Stomach (tissue), 9 donors: ENCODE results near the gene SMIM38. TPM values are rescaled to one million over a fixed set of nuclear protein-coding genes. Genes with fewer than 3 reads are reported as not detected.

Experiments used
- DNase-seq, 2 donors: peaks; one replicate each; pipeline versions ENCODE4 v3.0.0 to v3.0.0-alpha.2; 2013 to 2019
- H3K27ac ChIP-seq, 5 donors: fragments of 200-600 bp in 4 of 5; sonication (generic) in 4 of 5; one replicate each; pipeline ENCODE4 v1.5.1; 2013 to 2019; ENCODE audit warnings: mild to moderate bottlenecking in 1 of 5, moderate library complexity in 1 of 5
- H3K27me3 ChIP-seq, 3 donors: fragments of 200-600 bp; sonication (generic); one replicate each; pipeline ENCODE4 v1.5.1; 2017 to 2019; ENCODE audit warnings: mixed run types in 1 of 3
- H3K36me3 ChIP-seq, 4 donors: fragments of 200-600 bp; sonication (generic); 1 replicate in 3 of 4; 2 replicates in 1 of 4; pipeline ENCODE4 v1.5.1; 2016 to 2019
- H3K4me1 ChIP-seq, 4 donors: fragments of 200-600 bp; sonication (generic); one replicate each; pipeline ENCODE4 v1.5.1; 2016 to 2019
- H3K4me3 ChIP-seq, 4 donors: fragments of 200-600 bp; sonication (generic) in 3 of 4; one replicate each; pipeline ENCODE4 v1.5.1; 2016 to 2019; ENCODE audit warnings: mild to moderate bottlenecking in 1 of 4
- H3K9me3 ChIP-seq, 4 donors: fragments of 200-600 bp; sonication (generic); one replicate each; pipeline ENCODE4 v1.5.1; 2016 to 2019
- EP300 ChIP-seq: sonication (generic); formaldehyde crosslinking; IDR thresholded peaks from one replicate; pipeline ENCODE4 v1.6.1; 2017; ENCODE audit warnings: antibody characterized with exemption
- POLR2A ChIP-seq, 4 donors: fragments of 450-650 bp; IDR thresholded peaks; one replicate each; pipeline ENCODE4 v1.6.1; 2016; ENCODE audit warnings: antibody characterized with exemption in 4 of 4, control low read depth in 2 of 4, mild to moderate bottlenecking in 1 of 4, moderate library complexity in 1 of 4
- POLR2AphosphoS5 ChIP-seq, 3 donors: sonication (generic); formaldehyde crosslinking; IDR thresholded peaks; one replicate each; pipeline ENCODE4 v1.6.1; 2016; ENCODE audit warnings: antibody characterized with exemption in 3 of 3
- WGBS, 5 donors: extraction: QIAGEN DNeasy Blood & Tissue Kit in 3 of 5; methylation state at CpG; one replicate each; pipeline versions ENCODE4 v1.1.5 to v1.1.7; 2013 to 2018; 5-methylcytosine and 5-hydroxymethylcytosine counted together
- intact Hi-C: fragments of 100-400 bp; cut with DNase I; formaldehyde crosslinking; loops from one replicate; pipeline ENCODE4 v1.15.1; 2023; ENCODE audit warnings: low total_unique reads
- polyA plus RNA-seq, 3 donors: library from polyadenylated mRNA; stranded (reverse); fragments of 200-250 nt; gene quantifications; one replicate each; pipeline ENCODE4 v1.2.3, GENCODE V29; 2013
- total RNA-seq, 5 donors: library from RNA; depleted of rRNA; stranded (reverse); fragments of >200 nt; gene quantifications; one replicate each; pipeline versions ENCODE4 v1.1.0 to v1.2.3, GENCODE V29; 2014 to 2016
- TF ChIP-seq, protein P1 (sequence below), 7 experiments: fragments of 450-650 bp in 4 of 7; fragments of 200-600 bp in 3 of 7; sonication (generic) in 3 of 7; IDR thresholded peaks; one replicate each; pipeline ENCODE4 v1.5.1; 2016 to 2019; ENCODE audit warnings: antibody characterized with exemption in 7 of 7, control low read depth in 2 of 7, mild to moderate bottlenecking in 1 of 7
- donor health status: healthy with polysubstance abuse.
- donor health status: Bipolar disorder and iron deficiency.
- donor health status: healthy.

Gene SMIM38
- total and polyA plus RNA-seq, 8 donors = 1.2 to 31.2 (median 9.3) TPM; not detected in 1

DNA sequence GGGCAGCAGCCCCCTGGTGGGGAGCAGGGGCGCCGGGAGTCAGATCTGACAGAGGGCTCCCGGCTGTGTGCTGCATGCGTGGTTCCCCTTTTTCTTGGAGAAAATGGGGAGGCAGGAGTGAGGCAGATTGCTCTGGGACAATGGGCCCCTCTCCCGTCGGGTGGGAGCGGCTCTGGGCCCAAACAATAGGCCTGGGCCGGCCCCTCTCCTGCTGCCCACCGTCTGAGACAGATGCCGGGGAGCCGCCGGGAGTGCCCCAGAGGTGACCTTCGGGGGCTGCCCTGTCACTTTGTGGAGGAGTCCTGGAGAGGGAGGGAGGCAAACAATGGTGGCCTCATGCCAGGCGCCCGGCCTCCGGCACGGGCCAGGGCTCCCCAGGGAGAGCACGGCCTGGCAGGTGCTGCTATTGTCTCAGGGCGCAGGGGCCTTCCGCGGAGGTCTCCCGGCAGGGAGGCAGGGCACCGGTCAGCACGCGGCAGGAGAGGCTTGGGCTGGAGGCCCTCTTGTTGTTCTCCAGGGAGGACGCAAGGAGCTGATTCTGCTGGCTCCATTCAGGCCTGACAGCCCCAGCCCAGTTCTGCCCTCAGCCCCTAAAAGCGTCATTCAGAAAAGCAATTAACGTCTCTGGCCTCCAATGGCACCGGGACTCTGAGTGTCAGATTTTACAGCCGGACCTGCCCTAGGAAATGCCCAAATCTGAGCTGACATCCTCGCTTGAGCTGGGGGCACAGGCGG is 44.8 kb downstream of the SMIM38 start:
- H3K36me3 ChIP-seq = no peaks in the 10 kb centered on the region
- peaks cover 0 to 32% (median 0%) of the 10 kb centered on the region in 3 donors for H3K27me3 ChIP-seq
- no peak overlapping the region for H3K4me3 ChIP-seq
- TF ChIP-seq EP300 (no peak), POLR2AphosphoS5 (IDR thresholded peaks at IDR 0.05) (no peak), POLR2A (IDR thresholded peaks at IDR 0.05) (no peak)
- TF ChIP-seq, protein P1, sequence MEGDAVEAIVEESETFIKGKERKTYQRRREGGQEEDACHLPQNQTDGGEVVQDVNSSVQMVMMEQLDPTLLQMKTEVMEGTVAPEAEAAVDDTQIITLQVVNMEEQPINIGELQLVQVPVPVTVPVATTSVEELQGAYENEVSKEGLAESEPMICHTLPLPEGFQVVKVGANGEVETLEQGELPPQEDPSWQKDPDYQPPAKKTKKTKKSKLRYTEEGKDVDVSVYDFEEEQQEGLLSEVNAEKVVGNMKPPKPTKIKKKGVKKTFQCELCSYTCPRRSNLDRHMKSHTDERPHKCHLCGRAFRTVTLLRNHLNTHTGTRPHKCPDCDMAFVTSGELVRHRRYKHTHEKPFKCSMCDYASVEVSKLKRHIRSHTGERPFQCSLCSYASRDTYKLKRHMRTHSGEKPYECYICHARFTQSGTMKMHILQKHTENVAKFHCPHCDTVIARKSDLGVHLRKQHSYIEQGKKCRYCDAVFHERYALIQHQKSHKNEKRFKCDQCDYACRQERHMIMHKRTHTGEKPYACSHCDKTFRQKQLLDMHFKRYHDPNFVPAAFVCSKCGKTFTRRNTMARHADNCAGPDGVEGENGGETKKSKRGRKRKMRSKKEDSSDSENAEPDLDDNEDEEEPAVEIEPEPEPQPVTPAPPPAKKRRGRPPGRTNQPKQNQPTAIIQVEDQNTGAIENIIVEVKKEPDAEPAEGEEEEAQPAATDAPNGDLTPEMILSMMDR (IDR thresholded peaks at IDR 0.05) = no peak
- DNase-seq = peak in 1 of 2 donors; percentile 38
- 45 to 68% (median 53%) methylated on average over 19 to 32 of the region's 32 CpGs for WGBS, 5 donors
- H3K27ac ChIP-seq = no peak overlapping the region
- intact Hi-C loops = no loop called here
- no peaks in the 10 kb centered on the region for H3K4me1 ChIP-seq
- H3K9me3 ChIP-seq = no peaks in the 10 kb centered on the region

DNA sequence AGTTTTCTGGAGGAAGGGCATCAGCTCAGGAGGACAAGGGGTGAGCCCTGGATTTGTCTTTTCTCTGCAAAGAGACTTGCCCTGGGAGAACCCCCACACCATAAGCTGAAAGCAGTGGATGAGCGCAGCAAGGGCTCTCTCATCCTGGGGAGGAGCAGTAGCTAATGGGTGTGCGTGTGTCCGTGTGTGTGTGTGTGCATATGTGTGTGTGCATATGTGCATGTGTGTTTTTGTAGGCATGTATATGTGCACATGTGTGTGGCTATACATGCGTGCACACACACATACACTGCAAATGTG is 45.3 kb downstream of the SMIM38 start:
- DNase-seq = no peak
- TF ChIP-seq, protein P1 (IDR thresholded peaks at IDR 0.05) = no peak
- TF ChIP-seq EP300 = no peak
- no peak for TF ChIP-seq POLR2AphosphoS5 (IDR thresholded peaks at IDR 0.05)
- TF ChIP-seq POLR2A (IDR thresholded peaks at IDR 0.05) = no peak
- H3K9me3 ChIP-seq = no peaks in the 10 kb centered on the region
- H3K36me3 ChIP-seq = no peaks in the 10 kb centered on the region
- 92 to 100% (median 97%) methylated on average over 4 of the region's 4 CpGs for WGBS, 5 donors
- no peak overlapping the region for H3K4me3 ChIP-seq
- no peaks in the 10 kb centered on the region for H3K4me1 ChIP-seq
- intact Hi-C loops = no loop called here
- no peak overlapping the region for H3K27ac ChIP-seq
- peaks cover 0 to 32% (median 0%) of the 10 kb centered on the region in 3 donors for H3K27me3 ChIP-seq

DNA sequence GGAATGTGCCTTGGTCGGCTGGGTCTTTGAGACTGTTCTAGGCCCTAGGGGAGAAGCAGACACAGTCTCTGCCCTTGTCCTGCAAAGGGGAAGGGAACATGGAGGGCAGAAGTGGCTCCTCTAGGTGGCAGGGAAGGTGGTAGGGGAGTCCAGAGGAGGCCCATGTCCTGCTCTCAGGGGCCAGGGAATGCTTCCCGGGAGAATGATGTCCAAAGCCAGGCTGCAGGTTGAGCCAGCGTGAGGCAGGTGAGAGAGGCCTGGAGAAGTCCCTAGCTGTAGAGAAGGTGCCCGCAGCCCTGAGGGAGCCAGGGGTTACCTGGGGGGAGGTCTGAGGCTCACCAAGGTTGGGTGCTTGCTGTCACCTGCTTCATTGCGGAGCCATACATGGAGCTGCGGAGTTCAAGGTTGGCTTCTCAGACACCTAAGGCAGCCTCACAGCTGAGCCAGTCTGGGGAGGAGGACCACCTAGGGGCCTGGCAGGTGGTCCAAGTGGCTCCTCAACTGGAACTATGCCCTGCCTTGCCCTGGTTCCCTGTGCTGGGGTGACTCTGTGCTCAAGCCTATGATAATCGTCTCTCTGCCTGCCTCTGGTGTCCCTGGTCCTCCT is 46.1 kb downstream of the SMIM38 start:
- peaks cover 0 to 32% (median 0%) of the 10 kb centered on the region in 3 donors for H3K27me3 ChIP-seq
- no peak for TF ChIP-seq POLR2AphosphoS5 (IDR thresholded peaks at IDR 0.05)
- no peak for TF ChIP-seq POLR2A (IDR thresholded peaks at IDR 0.05)
- no peak for TF ChIP-seq EP300
- TF ChIP-seq, protein P1 (IDR thresholded peaks at IDR 0.05) = no peak
- no peak for DNase-seq
- H3K4me3 ChIP-seq = no peak overlapping the region
- no peaks in the 10 kb centered on the region for H3K9me3 ChIP-seq
- no peak overlapping the region for H3K27ac ChIP-seq
- intact Hi-C loops = no loop called here
- H3K4me1 ChIP-seq = no peaks in the 10 kb centered on the region
- WGBS, 5 donors = 89 to 97% (median 94%) methylated on average over 6 to 7 of the region's 7 CpGs
- H3K36me3 ChIP-seq = no peaks in the 10 kb centered on the region

DNA sequence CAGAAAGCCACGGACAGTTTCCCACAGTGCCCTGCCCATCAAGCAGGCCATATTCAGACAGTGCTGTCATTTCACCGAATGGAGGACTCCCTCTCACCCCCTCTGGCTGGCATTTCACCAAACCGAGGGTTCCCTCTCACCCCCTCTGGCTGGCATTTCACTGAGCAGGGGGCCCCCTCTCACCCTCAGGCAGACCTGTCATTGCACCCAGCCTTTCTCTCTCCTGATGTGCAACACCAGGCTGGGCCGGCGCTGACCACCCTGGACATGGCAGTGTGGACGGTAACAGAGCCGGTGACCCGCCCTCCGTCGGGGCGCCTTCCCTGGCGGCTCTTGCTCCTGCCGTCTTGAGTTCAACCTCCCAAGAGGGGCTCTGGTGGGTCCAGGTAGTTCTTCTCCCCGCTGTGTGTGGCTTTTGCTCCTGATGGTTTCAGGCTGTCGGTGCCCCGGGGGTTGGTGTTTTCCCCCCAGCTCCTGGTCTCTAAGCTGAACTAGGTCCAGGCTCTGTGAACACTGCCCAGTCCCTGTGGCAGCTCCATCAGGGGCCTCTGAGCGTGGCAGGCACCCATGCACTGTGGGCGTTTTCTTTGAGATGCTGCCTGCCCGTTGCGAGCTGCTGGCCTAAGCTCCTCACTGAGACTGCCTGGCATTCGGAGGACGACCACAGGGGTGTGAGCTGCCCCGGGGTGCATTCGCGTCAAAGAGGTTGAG is 46.9 kb downstream of the SMIM38 start:
- H3K4me1 ChIP-seq = no peaks in the 10 kb centered on the region
- DNase-seq = no peak

More for the DNA sequence above, 46.9 kb downstream of the SMIM38 start:
- WGBS, 5 donors = 80 to 91% (median 88%) methylated on average over 20 to 25 of the region's 25 CpGs
- Histone ChIP-seq H3K4me3 (no peak overlapping the region), H3K9me3 (peaks cover 0 to 2% (median 0%) of the 10 kb centered on the region in 4 donors), H3K27me3 (peaks cover 0 to 32% (median 0%) of the 10 kb centered on the region in 3 donors), H3K27ac (no peak overlapping the region), H3K36me3 (no peaks in the 10 kb centered on the region)
- intact Hi-C loops = no loop called here
- TF ChIP-seq, protein P1 (IDR thresholded peaks at IDR 0.05) = no peak
- TF ChIP-seq POLR2A (IDR thresholded peaks at IDR 0.05) = no peak
- TF ChIP-seq POLR2AphosphoS5 (IDR thresholded peaks at IDR 0.05) = no peak
- no peak for TF ChIP-seq EP300
